Measurements from ENCODE around the gene TMEM154. TPM values are rescaled to one million over a fixed set of nuclear protein-coding genes. Genes with fewer than 3 reads are reported as not detected.

Gene TMEM154
- total and polyA plus RNA-seq, 8 donors = 1.5 to 21.9 (median 2.5) TPM

GRCh38 chr4:152663203-152664066 is 16.4 kb downstream of the TMEM154 start:
- intact Hi-C loops (cut with DNase I) = no loop called here
- peak overlapping the region in 1 of 2 donors; percentile 93 for H3K27ac ChIP-seq
- DNase-seq = no peak

GRCh38 chr4:152661649-152662048 is 18.1 kb downstream of the TMEM154 start:
- Histone ChIP-seq H3K27me3 (no peaks in the 10 kb centered on the region), H3K27ac (peak overlapping the region in 1 of 2 donors; percentile 93), H3K4me1 (peaks cover 0 to 24% of the 10 kb centered on the region in 2 donors), H3K4me3 (no peak overlapping the region), H3K36me3 (no peaks in the 10 kb centered on the region), H3K9me3 (peaks cover 0 to 25% of the 10 kb centered on the region in 2 donors)
- DNase-seq = no peak
- TF ChIP-seq CTCF (IDR thresholded peaks at IDR 0.05) = no peak
- intact Hi-C loops (cut with DNase I) = no loop called here
- ATAC-seq = no peak

More at GRCh38 chr4:152663203-152664066, 16.4 kb downstream of the TMEM154 start:
- peak; percentile 41 for ATAC-seq
- no peak for TF ChIP-seq CTCF (IDR thresholded peaks at IDR 0.05)
- no peak overlapping the region for H3K4me3 ChIP-seq
- no peaks in the 10 kb centered on the region for H3K27me3 ChIP-seq
- H3K4me1 ChIP-seq = peaks cover 0 to 24% of the 10 kb centered on the region in 2 donors
- peaks cover 0 to 8% of the 10 kb centered on the region in 2 donors for H3K9me3 ChIP-seq
- H3K36me3 ChIP-seq = no peaks in the 10 kb centered on the region

GRCh38 chr4:152660526-152660925 is 19.3 kb downstream of the TMEM154 start:
- Histone ChIP-seq H3K27ac (no peak overlapping the region), H3K9me3 (peaks cover 0 to 26% of the 10 kb centered on the region in 2 donors), H3K4me1 (peaks cover 0 to 24% of the 10 kb centered on the region in 2 donors), H3K4me3 (no peak overlapping the region), H3K27me3 (no peaks in the 10 kb centered on the region), H3K36me3 (no peaks in the 10 kb centered on the region)
- DNase-seq = no peak
- ATAC-seq = no peak
- intact Hi-C loops (cut with DNase I) = no loop called here
- TF ChIP-seq CTCF (IDR thresholded peaks at IDR 0.05) = no peak

GRCh38 chr4:152659806-152660205 is 20.0 kb downstream of the TMEM154 start:
- Histone ChIP-seq H3K4me1 (peaks cover 0 to 24% of the 10 kb centered on the region in 2 donors), H3K27me3 (no peaks in the 10 kb centered on the region), H3K36me3 (no peaks in the 10 kb centered on the region), H3K9me3 (peaks cover 0 to 26% of the 10 kb centered on the region in 2 donors), H3K4me3 (no peak overlapping the region), H3K27ac (no peak overlapping the region)
- intact Hi-C loops (cut with DNase I) = no loop called here
- no peak for TF ChIP-seq CTCF (IDR thresholded peaks at IDR 0.05)
- no peak for DNase-seq
- ATAC-seq = no peak

DNA sequence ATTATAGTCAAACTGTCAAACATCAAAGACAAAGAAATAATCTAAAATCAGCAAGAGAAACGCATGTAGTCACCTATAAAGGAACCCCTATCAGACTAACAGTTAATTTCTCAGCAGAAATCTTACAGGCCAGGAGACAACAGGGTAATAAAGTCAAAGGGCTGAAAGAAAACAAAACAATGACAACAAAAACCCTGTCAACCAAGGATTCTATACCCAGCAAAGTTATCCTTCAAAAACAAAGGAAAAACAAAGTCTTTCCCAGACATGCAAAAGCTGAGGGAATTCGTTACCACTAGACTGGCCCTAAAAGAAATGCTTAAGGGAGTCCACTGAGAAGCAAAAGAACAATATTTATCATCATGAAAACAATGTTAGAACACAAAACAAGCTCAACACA is 22.1 kb downstream of the TMEM154 start:
- H3K27me3 ChIP-seq = no peaks in the 10 kb centered on the region
- peaks cover 0 to 26% of the 10 kb centered on the region in 2 donors for H3K9me3 ChIP-seq
- DNase-seq (no peak), ATAC-seq (no peak)
- peaks cover 0 to 8% of the 10 kb centered on the region in 2 donors for H3K4me1 ChIP-seq
- TF ChIP-seq CTCF (IDR thresholded peaks at IDR 0.05) = no peak
- no peak overlapping the region for H3K4me3 ChIP-seq
- H3K27ac ChIP-seq = no peak overlapping the region
- no peaks in the 10 kb centered on the region for H3K36me3 ChIP-seq
- intact Hi-C loops (cut with DNase I) = no loop called here

Data from left lung (tissue), 10 donors.